ENCODE measurements around the gene PCSK6.

The PCSK6 gene

GRCh38 chr15:101391981-101392640 is 97.4 kb downstream of the PCSK6 start:
- TF ChIP-seq CTCF (IDR thresholded peaks at IDR 0.05; ENCODE audit: low read depth, low read length) = no peak
- H3K4me3 ChIP-seq (ENCODE audit: low read depth, low read length) = no peak overlapping the region

- no peak overlapping the region for H3K4me3 ChIP-seq (ENCODE audit: low read depth, low read length)
- TF ChIP-seq CTCF (IDR thresholded peaks at IDR 0.05; ENCODE audit: low read depth, low read length) = no peak
These were observed 98.1 kb downstream of the PCSK6 start for GRCh38 chr15:101391431-101391830.

GRCh38 chr15:101390462-101390861 is 99.0 kb downstream of the PCSK6 start:
- no peak overlapping the region for H3K4me3 ChIP-seq (ENCODE audit: low read depth, low read length)
- no peak for TF ChIP-seq CTCF (IDR thresholded peaks at IDR 0.05; ENCODE audit: low read depth, low read length)

GRCh38 chr15:101390060-101390459 is 99.4 kb downstream of the PCSK6 start:
- no peak for TF ChIP-seq CTCF (IDR thresholded peaks at IDR 0.05; ENCODE audit: low read depth, low read length)
- H3K4me3 ChIP-seq (ENCODE audit: low read depth, low read length) = no peak overlapping the region

GRCh38 chr15:101389362-101389761 is 100.1 kb downstream of the PCSK6 start:
- no peak for TF ChIP-seq CTCF (IDR thresholded peaks at IDR 0.05; ENCODE audit: low read depth, low read length)
- no peak overlapping the region for H3K4me3 ChIP-seq (ENCODE audit: low read depth, low read length)

- no peak overlapping the region for H3K4me3 ChIP-seq (ENCODE audit: low read depth, low read length)
- no peak for TF ChIP-seq CTCF (IDR thresholded peaks at IDR 0.05; ENCODE audit: low read depth, low read length)
These were observed 101.5 kb downstream of the PCSK6 start for GRCh38 chr15:101388046-101388445.

GRCh38 chr15:101387574-101387973 is 101.9 kb downstream of the PCSK6 start:
- no peak for TF ChIP-seq CTCF (IDR thresholded peaks at IDR 0.05; ENCODE audit: low read depth, low read length)

More at GRCh38 chr15:101387574-101387973, 101.9 kb downstream of the PCSK6 start:
- no peak overlapping the region for H3K4me3 ChIP-seq (ENCODE audit: low read depth, low read length)

Measured in WI38 (cell line).